GM19372 (cell line): ENCODE results near the gene APP.

Source experiments
- ATAC-seq: cut with Tn5 transposase; IDR thresholded peaks from one replicate; pipeline ENCODE4 v1.9.1; 2021; ENCODE audit warnings: mild to moderate bottlenecking, low read depth, moderate library complexity; ENCODE audit not compliant: unreplicated experiment

Gene APP

DNA sequence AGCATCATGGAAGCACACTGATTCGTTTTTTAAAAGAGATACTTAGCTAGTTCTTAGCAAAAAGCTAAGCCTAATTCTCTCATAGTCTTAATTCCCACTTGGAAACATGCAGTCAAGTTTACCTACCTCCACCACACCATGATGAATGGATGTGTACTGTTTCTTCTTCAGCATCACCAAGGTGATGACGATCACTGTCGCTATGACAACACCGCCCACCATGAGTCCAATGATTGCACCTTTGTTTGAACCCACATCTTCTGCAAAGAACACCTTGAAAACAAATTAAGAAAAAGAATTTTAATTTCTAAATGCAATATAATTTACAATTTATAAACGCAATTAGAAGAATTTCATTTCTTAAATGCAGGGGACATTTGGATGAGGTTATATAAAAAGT lies 279.0 kb downstream of the APP start:
- no peak for ATAC-seq

GRCh38 chr21:25890001-25890400 lies 280.6 kb downstream of the APP start:
- ATAC-seq, result no peak

DNA sequence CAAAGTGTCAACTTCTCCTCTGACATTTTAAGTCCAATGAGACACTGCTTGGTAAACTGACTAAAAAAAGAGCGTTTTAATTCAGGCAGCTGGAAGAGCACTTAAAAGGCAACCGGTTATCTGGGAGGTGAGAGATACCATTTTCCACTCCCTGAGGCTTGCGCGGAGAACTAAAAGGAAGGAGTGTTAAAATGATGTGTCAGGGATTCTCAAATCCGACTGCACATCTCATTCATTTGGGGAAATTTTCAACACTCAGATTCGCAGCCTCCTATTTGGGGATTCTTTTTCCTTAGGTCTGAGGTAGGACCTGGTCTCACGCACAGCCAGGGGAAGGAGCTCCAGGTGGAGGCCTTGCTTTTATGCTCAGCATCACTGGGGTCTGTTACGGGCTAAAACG lies 281.9 kb downstream of the APP start:
- ATAC-seq, result no peak

DNA sequence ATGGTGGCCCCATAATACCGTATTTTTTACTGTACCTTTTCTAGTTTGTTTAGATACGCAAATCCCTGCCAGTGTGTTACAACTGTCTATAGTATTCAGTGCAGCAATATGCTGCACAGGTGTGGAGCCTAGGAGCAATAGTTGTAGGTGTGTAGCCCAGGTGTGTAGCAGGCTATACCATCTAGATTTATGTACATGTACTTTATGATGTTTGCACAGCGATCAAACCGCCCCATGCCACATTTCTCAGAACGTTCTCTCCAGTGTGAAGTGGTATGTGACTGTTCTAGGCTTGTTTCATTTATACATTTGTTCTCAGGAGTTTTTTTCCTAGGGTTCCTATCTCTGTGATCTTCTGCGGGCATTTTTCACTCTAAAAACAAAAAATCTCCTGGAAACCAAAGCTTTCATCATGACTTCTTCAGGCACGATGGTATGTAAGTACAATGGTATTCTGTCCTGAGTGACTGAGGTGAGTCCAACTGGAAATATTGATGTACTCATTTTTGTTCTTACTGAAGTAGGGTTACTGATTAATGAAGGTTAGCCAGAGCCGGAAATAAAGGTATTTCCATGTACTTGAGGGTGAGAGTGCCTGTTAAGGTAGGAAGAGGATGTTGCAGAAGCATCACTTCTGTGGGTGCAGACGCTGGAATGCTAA lies 282.8 kb downstream of the APP start:
- no peak for ATAC-seq

DNA sequence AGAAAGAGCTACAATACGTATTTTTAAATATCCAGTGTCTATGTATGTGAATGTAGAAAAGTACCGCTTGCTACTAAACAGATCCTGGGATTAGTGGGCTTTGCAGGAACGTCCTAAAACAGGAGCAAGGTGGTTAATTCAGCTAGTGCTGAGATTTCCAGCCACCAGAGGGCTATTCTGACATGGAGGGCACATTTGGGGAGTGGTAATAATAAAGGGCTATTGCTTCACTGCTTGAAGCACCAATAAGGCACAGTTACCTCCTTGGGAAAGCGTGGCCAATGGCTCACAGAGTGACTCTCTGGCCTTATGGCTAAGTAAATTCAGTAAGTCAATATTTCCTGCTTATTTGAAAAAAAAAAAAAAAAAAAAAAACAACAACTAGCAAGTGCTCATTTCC lies 283.4 kb downstream of the APP start:
- no peak for ATAC-seq

GRCh38 chr21:25885880-25886279 lies 284.7 kb downstream of the APP start:
- no peak for ATAC-seq

- ATAC-seq, result no peak
Observed at GRCh38 chr21:25885405-25885804, 285.2 kb downstream of the APP start.

DNA sequence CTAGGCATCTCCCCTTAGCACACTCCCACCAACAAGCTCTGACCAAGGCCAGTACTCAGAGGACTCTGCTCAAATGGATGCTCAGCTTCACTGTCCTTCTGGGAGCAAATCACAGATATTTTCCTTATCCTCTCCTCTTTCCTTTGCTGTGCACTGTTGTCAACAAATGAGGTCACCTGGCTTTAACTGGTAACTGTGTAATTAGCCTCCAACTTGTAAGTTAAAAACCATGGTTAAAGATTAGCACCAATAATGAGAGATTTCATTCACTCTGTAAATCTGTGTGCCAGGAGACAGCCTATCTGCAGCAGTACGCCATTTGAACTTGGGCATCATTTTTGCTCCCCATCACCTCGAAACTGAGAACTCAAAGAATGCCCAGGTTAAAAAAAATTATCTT lies 286.3 kb downstream of the APP start:
- ATAC-seq, result no peak

DNA sequence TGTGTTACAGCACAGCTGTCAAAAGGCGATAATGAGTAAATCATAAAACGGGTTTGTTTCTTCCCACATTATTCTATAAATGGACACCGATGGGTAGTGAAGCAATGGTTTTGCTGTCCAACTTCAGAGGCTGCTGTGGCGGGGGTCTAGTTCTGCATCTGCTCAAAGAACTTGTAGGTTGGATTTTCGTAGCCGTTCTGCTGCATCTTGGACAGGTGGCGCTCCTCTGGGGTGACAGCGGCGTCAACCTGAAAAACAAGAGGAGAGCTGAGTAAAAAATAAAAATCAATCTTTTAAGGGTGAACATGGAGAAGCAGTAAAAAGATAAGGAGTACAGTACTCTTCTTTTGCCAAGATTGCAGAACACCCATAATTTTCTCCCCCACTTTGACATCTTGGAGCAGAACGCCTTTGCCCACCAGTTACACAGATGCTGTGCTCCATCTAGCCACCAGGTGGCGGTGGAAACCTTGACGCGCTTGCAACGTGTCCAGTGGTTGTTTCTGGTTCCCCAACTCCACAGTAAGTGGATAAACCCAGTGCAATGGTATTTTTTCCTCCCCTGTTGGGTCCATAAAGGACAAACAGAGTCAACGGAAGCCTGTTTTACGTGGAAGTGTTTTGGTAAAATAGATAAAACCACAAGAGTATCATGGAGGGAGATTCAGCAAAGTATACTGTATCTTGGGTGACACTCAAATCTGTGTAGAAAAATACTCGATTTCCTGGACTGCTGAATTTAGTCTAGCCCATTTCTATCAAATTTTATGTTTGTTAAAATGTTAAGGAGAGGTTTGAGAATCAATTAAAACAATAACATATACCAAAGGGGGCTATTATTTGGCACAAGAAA lies 288.8 kb downstream of the APP start:
- peak; percentile 90 for ATAC-seq

GRCh38 chr21:25879203-25879602 lies 291.4 kb downstream of the APP start:
- no peak for ATAC-seq

- no peak for ATAC-seq
Observed at GRCh38 chr21:25878344-25878743, 292.2 kb downstream of the APP start.

DNA sequence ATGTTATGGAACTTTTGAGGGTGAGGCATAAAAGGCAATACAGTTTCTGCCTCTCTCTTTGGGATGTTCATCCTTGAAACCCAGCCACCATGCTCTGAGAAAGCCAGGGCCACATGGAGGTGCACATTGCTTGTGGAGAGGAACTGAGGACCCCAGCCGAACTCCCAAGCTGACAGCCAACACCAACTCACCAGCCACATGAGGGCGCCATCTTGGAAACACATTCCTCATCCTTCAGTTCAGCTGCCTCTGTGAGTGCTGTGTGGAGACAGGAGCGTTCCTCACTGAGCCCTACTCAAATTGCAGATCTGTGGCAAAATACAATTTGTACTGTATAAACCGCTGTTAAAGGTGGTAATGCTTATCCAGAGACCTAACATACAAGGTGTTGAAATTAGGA lies 298.3 kb downstream of the APP start:
- no peak for ATAC-seq

DNA sequence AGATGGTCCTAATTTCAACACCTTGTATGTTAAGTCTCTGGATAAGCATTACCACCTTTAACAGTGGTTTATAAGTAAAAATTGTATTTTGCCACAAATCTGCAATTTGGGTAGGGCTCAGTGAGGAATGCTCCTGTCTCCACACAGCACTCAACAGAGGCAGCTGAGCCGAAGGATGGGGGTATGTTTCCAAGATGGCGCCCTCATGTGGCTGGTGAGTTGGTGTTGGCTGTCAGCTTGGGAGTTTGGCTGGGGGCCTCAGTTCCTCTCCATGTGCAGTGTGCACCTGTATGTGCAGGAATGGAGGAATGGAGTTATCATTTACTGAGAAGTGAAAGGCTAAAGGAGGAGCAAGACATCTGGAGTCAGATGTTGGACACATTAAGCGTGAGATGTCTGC lies 299.0 kb downstream of the APP start:
- no peak for ATAC-seq

GRCh38 chr21:25870084-25870483 lies 300.5 kb downstream of the APP start:
- ATAC-seq, result no peak

DNA sequence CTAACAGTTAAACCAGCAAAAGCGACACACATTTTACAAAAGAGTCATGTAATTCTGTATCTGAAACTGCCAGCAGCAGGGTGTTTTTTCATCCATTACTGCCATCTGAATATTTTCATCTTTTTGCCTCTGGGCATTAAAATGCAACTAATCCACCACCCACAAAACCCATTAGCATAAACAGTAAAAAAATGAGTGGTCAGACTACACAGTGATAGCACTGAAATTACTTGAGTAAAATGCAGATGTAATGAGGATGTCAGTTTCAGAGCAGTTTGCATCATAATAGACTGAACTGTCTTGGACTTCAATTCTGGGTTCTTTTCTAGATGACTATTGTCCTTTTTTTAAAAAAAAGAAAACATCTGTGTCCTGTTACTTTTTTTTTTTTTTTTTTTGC lies 303.5 kb downstream of the APP start:
- no peak for ATAC-seq

- ATAC-seq, result no peak
Observed at GRCh38 chr21:25863747-25864146, 306.8 kb downstream of the APP start.

DNA sequence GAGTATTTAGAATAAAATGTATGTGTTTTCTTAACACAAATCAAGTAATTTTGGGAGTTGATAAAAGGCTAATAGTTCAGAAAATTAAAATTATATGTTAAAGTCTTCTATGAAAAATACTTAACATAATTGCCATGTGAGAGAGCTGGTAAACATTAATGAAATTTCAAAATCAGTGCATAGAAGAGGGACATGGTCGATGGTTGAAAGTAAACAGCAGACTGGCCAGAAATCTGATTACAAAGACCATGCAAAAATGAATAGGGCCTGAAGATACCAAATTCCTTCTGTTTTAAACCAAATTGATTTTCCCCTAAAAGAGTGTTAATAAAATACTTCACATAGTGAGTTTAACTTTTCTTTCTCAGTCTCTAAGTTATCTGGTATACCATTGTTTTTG lies 307.5 kb downstream of the APP start:
- ATAC-seq, result no peak

- peak; percentile 74 for ATAC-seq
Observed at GRCh38 chr21:25862596-25862995, 308.0 kb downstream of the APP start.

GRCh38 chr21:25862112-25862511 lies 308.5 kb downstream of the APP start:
- ATAC-seq, result peak; percentile 32

DNA sequence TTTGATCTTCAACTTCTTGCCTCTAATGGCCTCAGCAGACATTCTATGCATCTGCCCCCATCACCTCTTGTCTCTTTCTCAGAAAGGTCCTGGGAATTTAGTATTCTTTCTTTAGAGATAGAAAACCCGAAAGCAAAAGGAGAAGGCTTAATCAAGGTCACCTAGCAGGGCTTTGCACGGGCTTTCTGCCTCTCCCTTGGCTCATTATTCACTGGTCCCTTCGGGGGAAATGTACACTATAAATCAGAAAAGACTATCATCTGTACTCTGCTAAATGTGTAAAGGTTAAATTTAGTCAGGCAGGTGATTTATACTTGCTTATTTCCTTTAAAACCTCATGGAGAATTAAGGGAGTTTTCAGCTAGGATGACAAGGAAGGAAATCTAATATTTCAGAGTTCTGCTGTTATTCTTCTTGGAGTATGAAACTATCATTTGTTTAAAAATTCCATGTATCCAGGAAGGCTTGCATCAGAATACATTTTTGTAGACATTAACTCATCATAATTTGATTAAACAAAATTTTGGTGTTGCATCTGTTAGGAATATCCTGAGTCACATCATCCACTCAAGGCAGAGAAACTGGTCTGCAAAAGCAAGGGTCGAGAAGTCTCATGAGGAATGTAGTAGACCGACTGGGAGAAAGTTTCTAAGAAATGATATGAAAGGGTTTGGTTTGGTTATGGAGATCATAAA lies 311.2 kb downstream of the APP start:
- ATAC-seq, result no peak

- ATAC-seq, result no peak
Observed at GRCh38 chr21:25858325-25858724, 312.2 kb downstream of the APP start.
